ENCODE measurements around the gene FAM184B. TPM values are rescaled to one million over a fixed set of nuclear protein-coding genes. Genes with fewer than 3 reads are reported as not detected.

FAM184B gene
- total RNA-seq, 2 donors from 2014 or later, result 0.07 TPM; not detected in 1

DNA sequence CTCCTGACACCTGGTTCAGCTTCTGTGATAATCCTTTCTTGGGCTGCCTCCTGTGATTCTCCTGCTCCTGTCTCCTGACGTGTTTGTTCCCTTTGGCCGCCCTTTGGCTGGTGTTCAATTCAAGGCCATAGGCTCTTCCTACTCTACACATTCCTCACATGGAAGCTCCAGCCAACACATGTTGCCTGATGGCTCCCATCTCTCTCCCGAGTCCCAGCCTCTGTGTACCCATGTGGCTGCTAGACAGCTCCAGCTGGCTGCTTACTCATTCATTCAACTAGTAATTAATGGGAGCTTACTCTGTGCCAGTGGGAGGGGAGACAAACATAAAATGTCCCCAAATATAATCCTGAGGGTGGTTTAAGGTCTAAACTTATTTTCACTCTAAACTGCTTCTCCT, 176.2 kb downstream of the FAM184B start:
- H3K4me3 Mint-ChIP-seq, result no peak overlapping the region
- WGBS, 2 experiments (ENCODE audit: insufficient coverage in 1 of 2, insufficient read length in 1 of 2), result 71 to 74% methylated on average over 3 of the region's 3 CpGs
- Histone ChIP-seq H3K27ac (ENCODE audit: low read depth, low read length) (no peak overlapping the region), H3K36me3 (ENCODE audit: control insufficient read depth, insufficient read depth, low read length) (peaks cover 61% of the 10 kb centered on the region), H3K9ac (ENCODE audit: extremely low read depth, low read length, poor library complexity, severe bottlenecking) (no peak overlapping the region), H3K9me3 (ENCODE audit: control insufficient read depth, low read length) (no peaks in the 10 kb centered on the region), H3K27me3 (ENCODE audit: control insufficient read depth, insufficient read depth, low read length, poor library complexity, severe bottlenecking) (no peaks in the 10 kb centered on the region), H3K4me1 (ENCODE audit: control insufficient read depth, insufficient read depth, low read length) (no peaks in the 10 kb centered on the region), H3K4me3 (ENCODE audit: low read length) (no peak overlapping the region)
- no peak for DNase-seq
- H3K27ac Mint-ChIP-seq, result no peak overlapping the region
- no peaks in the 10 kb centered on the region for H3K4me1 Mint-ChIP-seq
- H3K27me3 Mint-ChIP-seq (ENCODE audit: insufficient read depth), result no peaks in the 10 kb centered on the region
- H3K9me3 Mint-ChIP-seq, result no peaks in the 10 kb centered on the region
- TF ChIP-seq, protein P1, sequence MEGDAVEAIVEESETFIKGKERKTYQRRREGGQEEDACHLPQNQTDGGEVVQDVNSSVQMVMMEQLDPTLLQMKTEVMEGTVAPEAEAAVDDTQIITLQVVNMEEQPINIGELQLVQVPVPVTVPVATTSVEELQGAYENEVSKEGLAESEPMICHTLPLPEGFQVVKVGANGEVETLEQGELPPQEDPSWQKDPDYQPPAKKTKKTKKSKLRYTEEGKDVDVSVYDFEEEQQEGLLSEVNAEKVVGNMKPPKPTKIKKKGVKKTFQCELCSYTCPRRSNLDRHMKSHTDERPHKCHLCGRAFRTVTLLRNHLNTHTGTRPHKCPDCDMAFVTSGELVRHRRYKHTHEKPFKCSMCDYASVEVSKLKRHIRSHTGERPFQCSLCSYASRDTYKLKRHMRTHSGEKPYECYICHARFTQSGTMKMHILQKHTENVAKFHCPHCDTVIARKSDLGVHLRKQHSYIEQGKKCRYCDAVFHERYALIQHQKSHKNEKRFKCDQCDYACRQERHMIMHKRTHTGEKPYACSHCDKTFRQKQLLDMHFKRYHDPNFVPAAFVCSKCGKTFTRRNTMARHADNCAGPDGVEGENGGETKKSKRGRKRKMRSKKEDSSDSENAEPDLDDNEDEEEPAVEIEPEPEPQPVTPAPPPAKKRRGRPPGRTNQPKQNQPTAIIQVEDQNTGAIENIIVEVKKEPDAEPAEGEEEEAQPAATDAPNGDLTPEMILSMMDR (conservative IDR thresholded peaks at IDR 0.05), result no peak
- peaks cover 28% of the 10 kb centered on the region for H3K36me3 Mint-ChIP-seq (ENCODE audit: low read depth)

DNA sequence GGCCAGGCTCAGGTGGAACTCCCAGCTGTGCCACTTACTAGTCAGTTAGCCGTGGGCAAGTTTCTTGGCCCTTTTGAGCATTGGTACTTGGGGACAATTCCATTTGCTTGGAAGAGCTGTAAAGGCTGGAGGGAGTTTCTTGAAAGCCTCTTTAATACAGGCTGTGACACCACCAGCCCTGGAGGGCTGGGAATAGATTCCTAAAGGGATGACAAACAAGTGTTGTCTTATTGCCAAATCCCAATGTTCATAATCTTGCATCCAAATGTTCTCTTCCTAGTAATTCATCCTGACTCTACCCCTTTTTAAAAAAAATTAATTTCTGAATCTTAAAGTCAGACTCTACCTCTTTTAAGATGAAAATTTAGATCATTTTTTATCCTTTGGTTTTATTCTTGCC, 181.6 kb downstream of the FAM184B start:
- 89 to 100% methylated on average over 1 of the region's 1 CpG for WGBS, 2 experiments (ENCODE audit: insufficient coverage in 1 of 2, insufficient read length in 1 of 2)
- H3K27ac Mint-ChIP-seq, result no peak overlapping the region
- no peaks in the 10 kb centered on the region for H3K27me3 Mint-ChIP-seq (ENCODE audit: insufficient read depth)
- no peak overlapping the region for H3K9ac ChIP-seq (ENCODE audit: extremely low read depth, low read length, poor library complexity, severe bottlenecking)
- no peak overlapping the region for H3K4me3 Mint-ChIP-seq
- peaks cover 45% of the 10 kb centered on the region for H3K36me3 Mint-ChIP-seq (ENCODE audit: low read depth)
- H3K9me3 ChIP-seq (ENCODE audit: control insufficient read depth, low read length), result no peaks in the 10 kb centered on the region
- H3K4me1 Mint-ChIP-seq, result no peaks in the 10 kb centered on the region
- H3K27ac ChIP-seq (ENCODE audit: low read depth, low read length), result no peak overlapping the region
- peaks cover 59% of the 10 kb centered on the region for H3K36me3 ChIP-seq (ENCODE audit: control insufficient read depth, insufficient read depth, low read length)
- no peaks in the 10 kb centered on the region for H3K4me1 ChIP-seq (ENCODE audit: control insufficient read depth, insufficient read depth, low read length)
- TF ChIP-seq, protein P1 (conservative IDR thresholded peaks at IDR 0.05), result no peak
- no peaks in the 10 kb centered on the region for H3K9me3 Mint-ChIP-seq
- no peak for DNase-seq
- no peaks in the 10 kb centered on the region for H3K27me3 ChIP-seq (ENCODE audit: control insufficient read depth, insufficient read depth, low read length, poor library complexity, severe bottlenecking)
- no peak overlapping the region for H3K4me3 ChIP-seq (ENCODE audit: low read length)

DNA sequence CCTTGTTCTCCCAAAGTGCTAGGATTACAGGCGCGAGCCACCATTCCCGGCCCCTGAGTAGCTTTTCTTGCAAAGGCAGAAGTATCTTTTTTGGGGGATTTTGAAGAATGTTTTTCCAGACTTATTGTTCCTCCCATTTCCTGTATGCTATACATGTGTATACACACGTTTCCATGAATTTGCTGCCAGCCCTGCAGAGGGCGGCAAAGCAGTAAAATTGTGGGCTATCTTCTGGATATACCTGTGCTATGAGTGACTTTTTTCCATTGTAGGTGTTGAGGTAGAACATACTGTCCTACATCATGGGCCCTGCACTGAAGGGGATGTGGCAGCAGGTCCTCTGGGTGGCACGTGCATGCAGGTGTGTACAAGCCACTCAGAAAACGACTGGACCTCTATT, 183.9 kb downstream of the FAM184B start:
- H3K36me3 Mint-ChIP-seq (ENCODE audit: low read depth), result peaks cover 44% of the 10 kb centered on the region
- H3K27me3 Mint-ChIP-seq (ENCODE audit: insufficient read depth), result no peaks in the 10 kb centered on the region
- peak overlapping the region; percentile 64 for H3K27ac Mint-ChIP-seq
- H3K4me3 ChIP-seq (ENCODE audit: low read length), result no peak overlapping the region
- H3K4me1 Mint-ChIP-seq, result no peaks in the 10 kb centered on the region
- H3K9ac ChIP-seq (ENCODE audit: extremely low read depth, low read length, poor library complexity, severe bottlenecking), result no peak overlapping the region
- peaks cover 59% of the 10 kb centered on the region for H3K36me3 ChIP-seq (ENCODE audit: control insufficient read depth, insufficient read depth, low read length)
- no peaks in the 10 kb centered on the region for H3K4me1 ChIP-seq (ENCODE audit: control insufficient read depth, insufficient read depth, low read length)
- no peaks in the 10 kb centered on the region for H3K27me3 ChIP-seq (ENCODE audit: control insufficient read depth, insufficient read depth, low read length, poor library complexity, severe bottlenecking)
- no peaks in the 10 kb centered on the region for H3K9me3 Mint-ChIP-seq
- no peaks in the 10 kb centered on the region for H3K9me3 ChIP-seq (ENCODE audit: control insufficient read depth, low read length)
- WGBS, 2 experiments (ENCODE audit: insufficient coverage in 1 of 2, insufficient read length in 1 of 2), result 66 to 86% methylated on average over 4 to 7 of the region's 7 CpGs
- no peak overlapping the region for H3K27ac ChIP-seq (ENCODE audit: low read depth, low read length)
- DNase-seq, result peak; percentile 61
- TF ChIP-seq, protein P1 (conservative IDR thresholded peaks at IDR 0.05), result peak; percentile 68
- H3K4me3 Mint-ChIP-seq, result no peak overlapping the region
